Measurements from ENCODE around the gene SLC22A5. TPM values are rescaled to one million over a fixed set of nuclear protein-coding genes. Genes with fewer than 3 reads are reported as not detected.

Gene SLC22A5
- total and polyA plus RNA-seq, 9 of the 15 experiments (the other 6 are each of a cell fraction or from before 2014, with no cell fraction given), result 3.0 to 16.6 (median 8.3) TPM

DNA sequence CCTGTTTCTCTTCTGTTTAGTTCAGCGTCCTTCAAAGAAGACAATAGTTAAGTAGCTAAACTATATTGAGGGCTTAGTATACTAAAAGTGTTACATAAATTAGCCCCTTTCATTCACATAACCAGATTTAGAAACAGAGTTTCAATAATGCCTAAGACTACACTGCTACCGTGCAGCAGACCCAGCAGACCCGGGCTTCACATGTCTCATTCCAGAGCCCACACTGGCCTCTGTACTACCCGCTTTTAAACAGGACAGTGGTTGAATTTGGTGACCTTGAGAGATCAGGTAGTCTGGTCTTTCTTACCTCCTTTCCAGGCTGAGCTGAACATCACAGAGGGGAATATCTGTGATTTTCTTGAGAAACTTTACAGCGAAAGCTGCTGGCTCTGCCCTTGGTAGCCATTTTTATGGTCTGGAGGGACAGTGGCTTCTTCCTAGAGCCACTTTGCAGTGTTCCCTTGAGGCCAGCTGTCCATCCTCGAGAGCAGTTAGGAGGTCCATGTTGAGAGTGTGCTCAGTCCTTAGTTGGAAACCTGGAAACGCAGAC, 56.5 kb downstream of the SLC22A5 start (continued):
- TF ChIP-seq, protein P1, sequence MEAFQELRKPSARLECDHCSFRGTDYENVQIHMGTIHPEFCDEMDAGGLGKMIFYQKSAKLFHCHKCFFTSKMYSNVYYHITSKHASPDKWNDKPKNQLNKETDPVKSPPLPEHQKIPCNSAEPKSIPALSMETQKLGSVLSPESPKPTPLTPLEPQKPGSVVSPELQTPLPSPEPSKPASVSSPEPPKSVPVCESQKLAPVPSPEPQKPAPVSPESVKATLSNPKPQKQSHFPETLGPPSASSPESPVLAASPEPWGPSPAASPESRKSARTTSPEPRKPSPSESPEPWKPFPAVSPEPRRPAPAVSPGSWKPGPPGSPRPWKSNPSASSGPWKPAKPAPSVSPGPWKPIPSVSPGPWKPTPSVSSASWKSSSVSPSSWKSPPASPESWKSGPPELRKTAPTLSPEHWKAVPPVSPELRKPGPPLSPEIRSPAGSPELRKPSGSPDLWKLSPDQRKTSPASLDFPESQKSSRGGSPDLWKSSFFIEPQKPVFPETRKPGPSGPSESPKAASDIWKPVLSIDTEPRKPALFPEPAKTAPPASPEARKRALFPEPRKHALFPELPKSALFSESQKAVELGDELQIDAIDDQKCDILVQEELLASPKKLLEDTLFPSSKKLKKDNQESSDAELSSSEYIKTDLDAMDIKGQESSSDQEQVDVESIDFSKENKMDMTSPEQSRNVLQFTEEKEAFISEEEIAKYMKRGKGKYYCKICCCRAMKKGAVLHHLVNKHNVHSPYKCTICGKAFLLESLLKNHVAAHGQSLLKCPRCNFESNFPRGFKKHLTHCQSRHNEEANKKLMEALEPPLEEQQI (IDR thresholded peaks at IDR 0.05), result no peak
- TF ChIP-seq TBL1XR1 (IDR thresholded peaks at IDR 0.05; ENCODE audit: low read length in 2 of 2), result no peak
- peak; percentile 76; the same call in 1 of the 2 replicates for TF ChIP-seq BACH1 (tag; IDR thresholded peaks at IDR 0.05)
- TF ChIP-seq FOXA3 (CRISPR knock-in tag; conservative IDR thresholded peaks at IDR 0.05 in 1 of 2, IDR thresholded peaks at IDR 0.05 in 1 of 2), result no peak
- no peak for TF ChIP-seq MBD2 (IDR thresholded peaks at IDR 0.05; ENCODE audit: borderline replicate concordance, low read depth)
- peak in 1 of 2 experiments; percentile 60; a peak in 2 of 4 replicates for TF ChIP-seq ZNF639 (CRISPR knock-in tag; conservative IDR thresholded peaks at IDR 0.05 in 1 of 2, IDR thresholded peaks at IDR 0.05 in 1 of 2)
- TF ChIP-seq BDP1 (IDR thresholded peaks at IDR 0.05; ENCODE audit: insufficient read depth, insufficient read length), result no peak
- no peak for TF ChIP-seq ZBTB1 (CRISPR knock-in tag; IDR thresholded peaks at IDR 0.05; ENCODE audit: borderline replicate concordance, low read depth)
- TF ChIP-seq NR3C1 (CRISPR knock-in tag; IDR thresholded peaks at IDR 0.05), result no peak
- peak; percentile 15; the same call in 1 of the 2 replicates for TF ChIP-seq GTF2E2 (tag; IDR thresholded peaks at IDR 0.05)
- no peak for TF ChIP-seq MEF2D (tag; conservative IDR thresholded peaks at IDR 0.05; ENCODE audit: low read depth)
- TF ChIP-seq NELFE (IDR thresholded peaks at IDR 0.05; ENCODE audit: insufficient read depth, insufficient read length), result no peak
- no peak for TF ChIP-seq RBFOX2 (IDR thresholded peaks at IDR 0.05; ENCODE audit: low read depth, low read length)
- TF ChIP-seq RB1 (IDR thresholded peaks at IDR 0.05; ENCODE audit: low read depth), result peak; percentile 36; the same call in 1 of the 2 replicates
